ENCODE measurements around the gene MTMR3. TPM values are rescaled to one million over a fixed set of nuclear protein-coding genes. Genes with fewer than 3 reads are reported as not detected.
A peak's percentile ranks its signal among the peaks of the same experiment; 100 is the strongest.

The MTMR3 gene
- total RNA-seq, 2 experiments from 2014 or later, result 16.3 to 16.9 TPM

- Mint-ChIP-seq H3K27me3 (peaks cover 13% of the 10 kb centered on the region), H3K27ac (no peak overlapping the region), H3K36me3 (no peaks in the 10 kb centered on the region), H3K9me3 (peaks cover 24% of the 10 kb centered on the region), H3K4me1 (no peaks in the 10 kb centered on the region), H3K4me3 (no peak overlapping the region)
- no peak for DNase-seq
Measured at GRCh38 chr22:30064172-30064571, 181.2 kb downstream of the MTMR3 start.

- H3K4me1 Mint-ChIP-seq, result peaks cover 7% of the 10 kb centered on the region
- no peaks in the 10 kb centered on the region for H3K9me3 Mint-ChIP-seq
- H3K36me3 Mint-ChIP-seq, result no peaks in the 10 kb centered on the region
- no peak for DNase-seq
- no peak overlapping the region for H3K4me3 Mint-ChIP-seq
- no peak overlapping the region for H3K27ac Mint-ChIP-seq
- peaks cover 37% of the 10 kb centered on the region for H3K27me3 Mint-ChIP-seq
Measured at GRCh38 chr22:30073743-30074142, 190.8 kb downstream of the MTMR3 start.

GRCh38 chr22:30074147-30074546 lies 191.2 kb downstream of the MTMR3 start:
- Mint-ChIP-seq H3K27me3 (peaks cover 41% of the 10 kb centered on the region), H3K36me3 (no peaks in the 10 kb centered on the region), H3K9me3 (no peaks in the 10 kb centered on the region), H3K4me3 (no peak overlapping the region), H3K4me1 (peaks cover 11% of the 10 kb centered on the region), H3K27ac (no peak overlapping the region)
- no peak for DNase-seq

- no peaks in the 10 kb centered on the region for H3K36me3 Mint-ChIP-seq
- no peak for DNase-seq
- peaks cover 14% of the 10 kb centered on the region for H3K4me1 Mint-ChIP-seq
- peaks cover 42% of the 10 kb centered on the region for H3K27me3 Mint-ChIP-seq
- H3K4me3 Mint-ChIP-seq, result no peak overlapping the region
- H3K9me3 Mint-ChIP-seq, result no peaks in the 10 kb centered on the region
- H3K27ac Mint-ChIP-seq, result no peak overlapping the region
Measured at GRCh38 chr22:30074994-30075393, 192.0 kb downstream of the MTMR3 start.

- Mint-ChIP-seq H3K36me3 (no peaks in the 10 kb centered on the region), H3K27ac (no peak overlapping the region), H3K4me1 (peaks cover 19% of the 10 kb centered on the region), H3K9me3 (no peaks in the 10 kb centered on the region), H3K4me3 (no peak overlapping the region), H3K27me3 (peaks cover 55% of the 10 kb centered on the region)
- DNase-seq, result no peak
Measured at GRCh38 chr22:30077279-30077880, 194.4 kb downstream of the MTMR3 start.

- no peak for DNase-seq
- H3K9me3 Mint-ChIP-seq, result no peaks in the 10 kb centered on the region
- H3K27me3 Mint-ChIP-seq, result peaks cover 55% of the 10 kb centered on the region
- H3K27ac Mint-ChIP-seq, result peak overlapping the region; percentile 78
- H3K4me3 Mint-ChIP-seq, result peak overlapping the region; percentile 56
- peaks cover 19% of the 10 kb centered on the region for H3K4me1 Mint-ChIP-seq
- no peaks in the 10 kb centered on the region for H3K36me3 Mint-ChIP-seq
Measured at GRCh38 chr22:30078320-30079311, 195.6 kb downstream of the MTMR3 start.

GRCh38 chr22:30079952-30080533 lies 197.1 kb downstream of the MTMR3 start, which contains the start of gene HORMAD2:
Gene HORMAD2, plus strand, starts transcription at chr22:30080464. Its CDS starts 13,489 bp downstream, at chr22:30093953.
- Mint-ChIP-seq H3K36me3 (no peaks in the 10 kb centered on the region), H3K9me3 (no peaks in the 10 kb centered on the region), H3K27ac (no peak within 1 kb of the TSS), H3K4me1 (peaks cover 19% of the 10 kb centered on the region), H3K27me3 (peaks cover 47% of the 10 kb centered on the region), H3K4me3 (no peak within 1 kb of the TSS)
- DNase-seq, result no peak

Other genes with a start within 250 kb of the MTMR3 start
- gene CABP7, start 163.2 kb upstream of the MTMR3 start, total RNA-seq, result under 1 TPM in 1 of 2 experiments, not detected in 1; 0.06 TPM
- 10 to 100 TPM; 17.1 to 17.5 TPM for gene ZMAT5, start 116.2 kb upstream of the MTMR3 start, total RNA-seq
- 100 to 1,000 TPM; 108 to 117 TPM for gene UQCR10, start 115.8 kb upstream of the MTMR3 start, total RNA-seq
- gene ASCC2, start 44.9 kb upstream of the MTMR3 start, total RNA-seq, result 10 to 100 TPM; 70.9 to 73.5 TPM
- not detected for gene HORMAD2, start 197.3 kb downstream of the MTMR3 start, total RNA-seq